H9 (cell line): ENCODE results near the gene KRTAP10-8. TPM values are rescaled to one million over a fixed set of nuclear protein-coding genes. Genes with fewer than 3 reads are reported as not detected.

ENCODE experiments used
- DNase-seq: peaks from one replicate; pipeline ENCODE4 v3.0.0-alpha.2; 2017
- H2AFZ ChIP-seq: one replicate; pipeline ENCODE4 v1.6.1; 2013; ENCODE audit warnings: mild to moderate bottlenecking, low read length, control low read depth, moderate library complexity
- H2AK5ac ChIP-seq: 2 replicates; pipeline ENCODE4 v1.6.1; 2013; ENCODE audit warnings: low read length, control low read depth, mixed read lengths; ENCODE audit not compliant: insufficient read length
- H2BK120ac ChIP-seq: one replicate; pipeline ENCODE4 v1.6.1; 2013; ENCODE audit warnings: low read depth, mild to moderate bottlenecking, low read length, control low read depth, inconsistent platforms; ENCODE audit not compliant: poor library complexity, severe bottlenecking
- H2BK12ac ChIP-seq: 2 replicates; pipeline ENCODE4 v1.6.1; 2013; ENCODE audit warnings: low read length, control low read depth, mixed read lengths, low read depth; ENCODE audit not compliant: insufficient read length
- H2BK15ac ChIP-seq: 2 replicates; pipeline ENCODE4 v1.6.1; 2013; ENCODE audit warnings: low read depth, low read length, control low read depth
- H2BK20ac ChIP-seq: one replicate; pipeline ENCODE4 v1.6.1; 2013; ENCODE audit warnings: low read depth, mild to moderate bottlenecking, low read length, control low read depth, inconsistent platforms; ENCODE audit not compliant: poor library complexity, severe bottlenecking
- H2BK5ac ChIP-seq: 2 replicates; pipeline ENCODE4 v1.6.1; 2013; ENCODE audit warnings: low read length, control low read depth, mixed read lengths; ENCODE audit not compliant: insufficient read length
- H3K14ac ChIP-seq: 2 replicates; pipeline ENCODE4 v1.6.1; 2013; ENCODE audit warnings: low read length, control low read depth; ENCODE audit not compliant: insufficient read depth
- H3K18ac ChIP-seq: 2 replicates; pipeline ENCODE4 v1.6.1; 2013; ENCODE audit warnings: low read depth, mild to moderate bottlenecking, mixed read lengths, low read length, control low read depth; ENCODE audit not compliant: insufficient read length
- H3K23ac ChIP-seq: 2 replicates; pipeline ENCODE4 v1.6.1; 2013; ENCODE audit warnings: low read length, control low read depth, mixed read lengths, low read depth; ENCODE audit not compliant: insufficient read length
- H3K23me2 ChIP-seq: 2 replicates; pipeline ENCODE4 v1.6.1; 2013; ENCODE audit warnings: low read depth, mild to moderate bottlenecking, mixed read lengths, low read length, control low read depth; ENCODE audit not compliant: insufficient read length, poor library complexity, severe bottlenecking
- H3K27ac ChIP-seq: 2 replicates; pipeline ENCODE4 v1.5.1; 2013; ENCODE audit warnings: low read length, control low read depth, mixed read lengths, low read depth; ENCODE audit not compliant: insufficient read length
- H3K27me3 ChIP-seq: 2 replicates; pipeline ENCODE4 v1.6.1; 2013; ENCODE audit warnings: low read length, control low read depth, inconsistent platforms; ENCODE audit not compliant: insufficient read depth
- H3K4ac ChIP-seq: 2 replicates; pipeline ENCODE4 v1.6.1; 2013; ENCODE audit warnings: low read depth, mild to moderate bottlenecking, control low read depth, inconsistent platforms, low read length, moderate library complexity
- H3K4me1 ChIP-seq: 2 replicates; pipeline ENCODE4 v1.6.1; 2013; ENCODE audit warnings: low read length, control low read depth, inconsistent platforms; ENCODE audit not compliant: insufficient read depth
- H3K4me2 ChIP-seq: 2 replicates; pipeline ENCODE4 v1.6.1; 2013; ENCODE audit warnings: low read length, control low read depth, mixed read lengths; ENCODE audit not compliant: insufficient read length, insufficient read depth
- H3K56ac ChIP-seq: 2 replicates; pipeline ENCODE4 v1.6.1; 2013; ENCODE audit warnings: low read depth, mild to moderate bottlenecking, mixed read lengths, low read length, control low read depth; ENCODE audit not compliant: insufficient read length
- H3K79me1 ChIP-seq: 2 replicates; pipeline ENCODE4 v1.6.1; 2013; ENCODE audit warnings: low read depth, mild to moderate bottlenecking, moderate library complexity, low read length, control low read depth, inconsistent platforms; ENCODE audit not compliant: insufficient read depth, poor library complexity, severe bottlenecking
- H3K79me2 ChIP-seq: 2 replicates; pipeline ENCODE4 v1.6.1; 2013; ENCODE audit warnings: low read length, control low read depth, inconsistent platforms; ENCODE audit not compliant: insufficient read depth
- H3K9ac ChIP-seq: 2 replicates; pipeline ENCODE4 v1.6.1; 2013; ENCODE audit warnings: low read length, control low read depth, mixed read lengths; ENCODE audit not compliant: insufficient read length; ENCODE audit errors: extremely low read depth
- H3K9me3 ChIP-seq: one replicate; pipeline ENCODE4 v1.6.1; 2013; ENCODE audit warnings: low read depth, low read length, inconsistent platforms; ENCODE audit not compliant: control insufficient read depth
- H3T11ph ChIP-seq: one replicate; pipeline ENCODE4 v1.6.1; 2013; ENCODE audit warnings: mild to moderate bottlenecking, low read length, control low read depth, inconsistent platforms
- H4K20me1 ChIP-seq: one replicate; pipeline ENCODE4 v1.6.1; 2013; ENCODE audit not compliant: control insufficient read depth, insufficient read length, insufficient read depth
- H4K5ac ChIP-seq: 2 replicates; pipeline ENCODE4 v1.6.1; 2013; ENCODE audit warnings: low read depth, mild to moderate bottlenecking, mixed read lengths, low read length, control low read depth; ENCODE audit not compliant: insufficient read length
- H4K8ac ChIP-seq: replicated peaks from 2 replicates; pipeline ENCODE4 v1.6.1; 2013; ENCODE audit warnings: low read length, control low read depth, mixed read lengths, low read depth; ENCODE audit not compliant: insufficient read length
- H4K91ac ChIP-seq: 2 replicates; pipeline ENCODE4 v1.6.1; 2013; ENCODE audit warnings: low read depth, mild to moderate bottlenecking, moderate library complexity, mixed read lengths, low read length, control low read depth; ENCODE audit not compliant: insufficient read length
- H3K27ac Mint-ChIP-seq, 3 experiments: 2 replicates in 2 of 3; 3 replicates in 1 of 3; pipeline ENCODE4 v1.8.0; 2020 to 2021; ENCODE audit warnings: mixed read lengths in 3 of 3, mild to moderate bottlenecking in 1 of 3, moderate library complexity in 1 of 3
- H3K27me3 Mint-ChIP-seq: 2 replicates; pipeline ENCODE4 v1.8.0; 2021; ENCODE audit warnings: low read depth, mild to moderate bottlenecking, moderate library complexity, mixed read lengths
- H3K36me3 Mint-ChIP-seq, 3 experiments: 2 replicates in 2 of 3; 3 replicates in 1 of 3; pipeline ENCODE4 v1.8.0; 2020 to 2021; ENCODE audit warnings: low read depth in 3 of 3, mixed read lengths in 3 of 3; ENCODE audit not compliant: insufficient read depth in 1 of 3
- H3K4me1 Mint-ChIP-seq, 2 experiments: 2 replicates each; pipeline ENCODE4 v1.8.0; 2020; ENCODE audit warnings: mixed read lengths in 2 of 2
- H3K4me3 Mint-ChIP-seq, 2 experiments: 2 replicates in 1 of 2; 3 replicates in 1 of 2; pipeline ENCODE4 v1.8.0; 2020 to 2021; ENCODE audit warnings: mild to moderate bottlenecking in 2 of 2, mixed read lengths in 2 of 2, moderate library complexity in 1 of 2
- H3K9me3 Mint-ChIP-seq, 2 experiments: 2 replicates in 1 of 2; 3 replicates in 1 of 2; pipeline ENCODE4 v1.8.0; 2020; ENCODE audit warnings: mild to moderate bottlenecking in 2 of 2, mixed read lengths in 2 of 2, moderate library complexity in 1 of 2
- CTCF ChIP-seq: fragments of 200-600 bp; sonication (generic); conservative IDR thresholded peaks from 3 replicates; pipeline ENCODE4 v1.8.0; 2021; ENCODE audit warnings: antibody characterized with exemption, mild to moderate bottlenecking
- WGBS: extraction: QIAGEN DNeasy Blood & Tissue Kit; methylation state at CpG from one replicate; pipeline ENCODE4 v1.1.7; 2013; ENCODE audit warnings: missing lambda C conversion rate, low lambda C conversion rate, mixed read lengths; ENCODE audit not compliant: insufficient read length; ENCODE audit errors: extremely low coverage; 5-methylcytosine and 5-hydroxymethylcytosine counted together
- total RNA-seq: library from RNA; stranded (reverse); gene quantifications from 2 replicates; pipeline ENCODE4 v1.2.1, GENCODE V29; 2021

The KRTAP10-8 gene
- total RNA-seq, 1 experiment from 2014 or later = not detected

- Histone ChIP-seq H3K23me2 (no peaks in the 10 kb centered on the region), H2BK15ac (no peak overlapping the region), H3K18ac (no peak overlapping the region), H2AK5ac (no peak overlapping the region), H3K79me1 (no peaks in the 10 kb centered on the region), H3K4ac (no peak overlapping the region), H2BK120ac (no peak overlapping the region), H2BK12ac (peak overlapping the region; percentile 63), H3K56ac (no peak overlapping the region), H4K8ac (no peak overlapping the region), H3K27ac (no peak overlapping the region), H3K4me1 (no peaks in the 10 kb centered on the region; the same call in 1 of the 2 replicates), H4K5ac (no peak overlapping the region), H3K4me2 (no peak overlapping the region), H2AFZ (no peak overlapping the region), H3K23ac (no peak overlapping the region), H3K9me3 (no peaks in the 10 kb centered on the region), H2BK5ac (no peak overlapping the region), H4K20me1 (no peaks in the 10 kb centered on the region), H3K79me2 (no peaks in the 10 kb centered on the region), H3T11ph (no peak overlapping the region), H2BK20ac (no peak overlapping the region), H3K14ac (no peak overlapping the region), H4K91ac (no peak overlapping the region), H3K27me3 (no peaks in the 10 kb centered on the region), H3K9ac (no peak overlapping the region)
- no CpG with 5 or more reads among the region's 6 CpGs for WGBS
- no peak for TF ChIP-seq CTCF
- no peak for DNase-seq
- H3K4me3 Mint-ChIP-seq = no peak overlapping the region
- no peak overlapping the region for H3K27ac Mint-ChIP-seq
- H3K27me3 Mint-ChIP-seq = no peaks in the 10 kb centered on the region; the same call in none of the 2 replicates
- no peaks in the 10 kb centered on the region; a peak in 2 of 5 replicates for H3K9me3 Mint-ChIP-seq
- H3K4me1 Mint-ChIP-seq = peaks cover 53 to 55% of the 10 kb centered on the region in 2 experiments
- H3K36me3 Mint-ChIP-seq = peaks cover 0 to 4% (median 0%) of the 10 kb centered on the region in 3 experiments; a peak in 1 of 7 replicates
Measured at GRCh38 chr21:44595524-44595923, 16.4 kb upstream of the KRTAP10-8 start.
